ENCODE results near the gene MT1M.
A peak's percentile ranks its signal among the peaks of the same experiment; 100 is the strongest.
"Not testable (repeated sequence)": the region's sequence is repeated elsewhere in the genome, so short reads cannot be mapped to it uniquely, and the experiment has no call there.

Gene MT1M
- long read RNA-seq: 0 reads

DNA sequence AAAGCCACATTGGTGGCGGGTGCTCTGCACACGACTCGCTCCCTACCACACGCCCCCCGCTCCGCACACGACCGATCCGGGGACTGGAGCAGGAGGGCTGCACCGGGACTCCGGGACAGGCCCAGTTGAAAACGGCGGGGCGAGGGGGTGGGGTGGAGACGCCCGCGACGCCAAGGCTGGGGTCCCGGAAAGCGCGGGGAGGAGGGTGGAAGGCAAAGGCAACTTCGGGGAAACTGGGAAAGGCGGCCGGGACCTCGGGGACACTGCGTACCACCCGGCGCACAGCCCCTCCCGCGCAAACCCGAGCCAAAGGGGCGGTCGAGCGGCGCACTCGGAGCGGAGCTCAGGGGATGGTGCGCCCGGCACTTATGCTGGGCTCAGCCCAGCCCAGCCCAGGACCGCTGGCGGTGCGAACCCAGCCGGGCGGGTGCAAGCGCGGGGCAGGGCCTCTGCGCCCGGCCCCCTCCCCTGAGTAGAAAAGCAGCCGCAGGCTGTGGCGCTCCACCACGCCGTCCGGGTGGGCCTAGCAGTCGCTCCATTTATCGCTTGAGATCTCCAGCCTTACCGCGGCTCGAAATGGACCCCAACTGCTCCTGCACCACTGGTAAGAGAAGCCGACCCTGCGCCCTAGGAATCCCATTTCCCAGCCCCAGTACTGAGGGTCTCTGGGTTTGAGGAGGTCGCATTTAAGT lies at the start of gene MT1M:
Gene MT1M, plus strand, starts transcription at position 504 of the 692 bp plus-strand sequence. Its CDS starts 73 bp downstream, at position 577.
- Histone ChIP-seq H3K4me3 (replicated peaks; ENCODE audit: insufficient read depth, low read length) (peak within 1 kb of the TSS; percentile 39), H3K27me3 (ENCODE audit: insufficient read depth, poor library complexity, severe bottlenecking) (peaks cover 64% of the 10 kb centered on the region), H3K27ac (replicated peaks) (no peak within 1 kb of the TSS)
- TF ChIP-seq POLR2AphosphoS5 (IDR thresholded peaks at IDR 0.05; ENCODE audit: low read depth) (no peak), SPI1 (IDR thresholded peaks at IDR 0.05; ENCODE audit: borderline replicate concordance, low read depth) (no peak), GABPA (IDR thresholded peaks at IDR 0.05; ENCODE audit: low read depth) (no peak)
- TF ChIP-seq, protein P1, sequence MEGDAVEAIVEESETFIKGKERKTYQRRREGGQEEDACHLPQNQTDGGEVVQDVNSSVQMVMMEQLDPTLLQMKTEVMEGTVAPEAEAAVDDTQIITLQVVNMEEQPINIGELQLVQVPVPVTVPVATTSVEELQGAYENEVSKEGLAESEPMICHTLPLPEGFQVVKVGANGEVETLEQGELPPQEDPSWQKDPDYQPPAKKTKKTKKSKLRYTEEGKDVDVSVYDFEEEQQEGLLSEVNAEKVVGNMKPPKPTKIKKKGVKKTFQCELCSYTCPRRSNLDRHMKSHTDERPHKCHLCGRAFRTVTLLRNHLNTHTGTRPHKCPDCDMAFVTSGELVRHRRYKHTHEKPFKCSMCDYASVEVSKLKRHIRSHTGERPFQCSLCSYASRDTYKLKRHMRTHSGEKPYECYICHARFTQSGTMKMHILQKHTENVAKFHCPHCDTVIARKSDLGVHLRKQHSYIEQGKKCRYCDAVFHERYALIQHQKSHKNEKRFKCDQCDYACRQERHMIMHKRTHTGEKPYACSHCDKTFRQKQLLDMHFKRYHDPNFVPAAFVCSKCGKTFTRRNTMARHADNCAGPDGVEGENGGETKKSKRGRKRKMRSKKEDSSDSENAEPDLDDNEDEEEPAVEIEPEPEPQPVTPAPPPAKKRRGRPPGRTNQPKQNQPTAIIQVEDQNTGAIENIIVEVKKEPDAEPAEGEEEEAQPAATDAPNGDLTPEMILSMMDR (IDR thresholded peaks at IDR 0.05; ENCODE audit: insufficient read depth, low read length): no peak
- TF ChIP-seq, protein P2, sequence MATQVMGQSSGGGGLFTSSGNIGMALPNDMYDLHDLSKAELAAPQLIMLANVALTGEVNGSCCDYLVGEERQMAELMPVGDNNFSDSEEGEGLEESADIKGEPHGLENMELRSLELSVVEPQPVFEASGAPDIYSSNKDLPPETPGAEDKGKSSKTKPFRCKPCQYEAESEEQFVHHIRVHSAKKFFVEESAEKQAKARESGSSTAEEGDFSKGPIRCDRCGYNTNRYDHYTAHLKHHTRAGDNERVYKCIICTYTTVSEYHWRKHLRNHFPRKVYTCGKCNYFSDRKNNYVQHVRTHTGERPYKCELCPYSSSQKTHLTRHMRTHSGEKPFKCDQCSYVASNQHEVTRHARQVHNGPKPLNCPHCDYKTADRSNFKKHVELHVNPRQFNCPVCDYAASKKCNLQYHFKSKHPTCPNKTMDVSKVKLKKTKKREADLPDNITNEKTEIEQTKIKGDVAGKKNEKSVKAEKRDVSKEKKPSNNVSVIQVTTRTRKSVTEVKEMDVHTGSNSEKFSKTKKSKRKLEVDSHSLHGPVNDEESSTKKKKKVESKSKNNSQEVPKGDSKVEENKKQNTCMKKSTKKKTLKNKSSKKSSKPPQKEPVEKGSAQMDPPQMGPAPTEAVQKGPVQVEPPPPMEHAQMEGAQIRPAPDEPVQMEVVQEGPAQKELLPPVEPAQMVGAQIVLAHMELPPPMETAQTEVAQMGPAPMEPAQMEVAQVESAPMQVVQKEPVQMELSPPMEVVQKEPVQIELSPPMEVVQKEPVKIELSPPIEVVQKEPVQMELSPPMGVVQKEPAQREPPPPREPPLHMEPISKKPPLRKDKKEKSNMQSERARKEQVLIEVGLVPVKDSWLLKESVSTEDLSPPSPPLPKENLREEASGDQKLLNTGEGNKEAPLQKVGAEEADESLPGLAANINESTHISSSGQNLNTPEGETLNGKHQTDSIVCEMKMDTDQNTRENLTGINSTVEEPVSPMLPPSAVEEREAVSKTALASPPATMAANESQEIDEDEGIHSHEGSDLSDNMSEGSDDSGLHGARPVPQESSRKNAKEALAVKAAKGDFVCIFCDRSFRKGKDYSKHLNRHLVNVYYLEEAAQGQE (IDR thresholded peaks at IDR 0.05; ENCODE audit: insufficient replicate concordance, low read depth): no peak
- DNase-seq (ENCODE audit: low read depth in 1 of 2, low spot score in 1 of 2): no peak

DNA sequence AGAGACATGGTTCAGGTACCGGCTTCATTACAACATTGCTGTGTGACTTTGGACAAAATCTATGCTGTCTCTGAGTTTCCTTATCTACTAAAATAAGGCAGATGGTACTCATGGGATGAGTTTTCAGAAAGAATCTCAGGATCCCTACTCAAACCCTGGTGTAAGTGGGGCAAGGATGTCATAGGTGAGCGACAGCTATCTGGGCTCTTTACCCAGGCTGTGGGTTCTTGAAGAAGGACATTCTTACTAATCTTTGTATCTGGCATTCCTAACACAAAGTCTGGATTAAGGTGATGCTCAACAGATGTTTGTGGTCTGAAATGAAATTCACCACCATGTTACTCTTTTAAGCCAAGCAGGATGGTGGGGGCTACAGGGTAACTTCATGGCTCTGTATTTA lies 49.5 kb upstream of the MT1M start:
- H3K27ac ChIP-seq (replicated peaks); H3K27me3 ChIP-seq (ENCODE audit: insufficient read depth, poor library complexity, severe bottlenecking); DNase-seq (ENCODE audit: low read depth in 1 of 2, low spot score in 1 of 2); H3K4me3 ChIP-seq (replicated peaks; ENCODE audit: insufficient read depth, low read length): not testable (repeated sequence)

DNA sequence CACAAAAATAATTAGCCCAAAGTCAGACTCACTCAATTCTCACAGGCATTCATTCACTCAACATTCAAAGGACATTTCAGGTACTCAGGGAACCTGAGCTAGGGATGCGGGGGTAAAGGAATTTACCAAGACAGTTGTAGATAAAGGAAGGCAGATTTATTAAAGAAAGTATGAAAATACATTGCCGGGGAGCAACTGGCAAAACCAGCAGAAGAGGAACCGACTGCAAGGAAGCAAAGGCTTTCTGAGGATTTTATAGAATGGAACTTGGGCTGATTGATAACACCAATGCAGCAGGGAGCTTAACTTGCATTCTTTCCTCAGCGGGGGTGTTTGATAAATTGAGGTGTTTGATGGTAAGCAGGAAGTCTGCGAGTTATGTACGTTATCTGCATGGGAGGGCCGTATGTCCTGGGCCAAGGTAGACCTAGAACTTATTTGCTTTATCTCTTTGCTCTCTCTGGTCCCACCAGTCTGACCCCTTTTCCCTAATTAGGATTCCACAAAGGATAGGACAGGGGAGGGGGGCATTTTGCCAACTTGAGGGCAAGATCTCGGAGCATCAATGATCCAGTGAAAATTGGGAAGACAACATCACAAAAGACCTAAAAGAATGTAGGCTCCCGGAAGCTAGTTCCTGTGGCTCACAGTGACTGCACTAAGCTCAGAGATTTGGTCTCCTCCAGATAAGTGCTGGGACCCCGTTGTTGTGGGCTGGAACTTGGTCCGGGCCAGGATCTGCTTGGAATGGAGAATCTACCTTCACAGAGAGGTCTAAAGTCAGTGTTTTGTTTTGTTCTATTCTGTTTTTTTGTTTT lies 48.9 kb upstream of the MT1M start:
- DNase-seq (ENCODE audit: low read depth in 1 of 2, low spot score in 1 of 2): no peak
- Histone ChIP-seq H3K27me3 (ENCODE audit: insufficient read depth, poor library complexity, severe bottlenecking) (peaks cover 3% of the 10 kb centered on the region), H3K4me3 (replicated peaks; ENCODE audit: insufficient read depth, low read length) (no peak overlapping the region), H3K27ac (replicated peaks) (no peak overlapping the region)
- TF ChIP-seq, protein P2 (IDR thresholded peaks at IDR 0.05; ENCODE audit: insufficient replicate concordance, low read depth): no peak
- TF ChIP-seq, protein P1 (IDR thresholded peaks at IDR 0.05; ENCODE audit: insufficient read depth, low read length): no peak
- TF ChIP-seq POLR2AphosphoS5 (IDR thresholded peaks at IDR 0.05; ENCODE audit: low read depth) (no peak), GABPA (IDR thresholded peaks at IDR 0.05; ENCODE audit: low read depth) (no peak), SPI1 (IDR thresholded peaks at IDR 0.05; ENCODE audit: borderline replicate concordance, low read depth) (no peak)

- Histone ChIP-seq H3K27ac (replicated peaks) (no peak overlapping the region), H3K27me3 (ENCODE audit: insufficient read depth, poor library complexity, severe bottlenecking) (peaks cover 8% of the 10 kb centered on the region), H3K4me3 (replicated peaks; ENCODE audit: insufficient read depth, low read length) (no peak overlapping the region)
- no peak for TF ChIP-seq POLR2AphosphoS5 (IDR thresholded peaks at IDR 0.05; ENCODE audit: low read depth)
- TF ChIP-seq, protein P1 (IDR thresholded peaks at IDR 0.05; ENCODE audit: insufficient read depth, low read length): no peak
- TF ChIP-seq GABPA (IDR thresholded peaks at IDR 0.05; ENCODE audit: low read depth): no peak
- TF ChIP-seq, protein P2 (IDR thresholded peaks at IDR 0.05; ENCODE audit: insufficient replicate concordance, low read depth): no peak
- no peak for TF ChIP-seq SPI1 (IDR thresholded peaks at IDR 0.05; ENCODE audit: borderline replicate concordance, low read depth)
- DNase-seq (ENCODE audit: low read depth in 1 of 2, low spot score in 1 of 2): no peak
These were observed 48.2 kb upstream of the MT1M start for GRCh38 chr16:56584276-56584675.

Measured in HL-60 (cell line).